ENCODE measurements around the gene CORO2A.

The CORO2A gene

GRCh38 chr9:98192503-98193335, at the start of gene CORO2A:
CORO2A (minus strand) TSS chr9:98192637; CDS start chr9:98157660, 34,977 bp downstream.
- DNase-seq (ENCODE audit: low read depth) = peak; percentile 21

GRCh38 chr9:98241357-98242300, 49.2 kb upstream of the CORO2A start:
- no peak for DNase-seq (ENCODE audit: low read depth)

GRCh38 chr9:98240475-98240874, 48.0 kb upstream of the CORO2A start:
- no peak for DNase-seq (ENCODE audit: low read depth)

GRCh38 chr9:98236901-98237487, 44.6 kb upstream of the CORO2A start:
- DNase-seq (ENCODE audit: low read depth) = no peak

- DNase-seq (ENCODE audit: low read depth) = no peak
These were observed 42.7 kb upstream of the CORO2A start for GRCh38 chr9:98235126-98235525.

GRCh38 chr9:98234245-98234825, 41.9 kb upstream of the CORO2A start:
- DNase-seq (ENCODE audit: low read depth) = no peak

- DNase-seq (ENCODE audit: low read depth) = no peak
These were observed 40.5 kb upstream of the CORO2A start for GRCh38 chr9:98232926-98233325.

- DNase-seq (ENCODE audit: low read depth) = peak; percentile 77
These were observed 39.5 kb upstream of the CORO2A start for GRCh38 chr9:98231770-98232478.

GRCh38 chr9:98230789-98231188, 38.4 kb upstream of the CORO2A start:
- DNase-seq (ENCODE audit: low read depth) = no peak

GRCh38 chr9:98230304-98230703, 37.9 kb upstream of the CORO2A start:
- DNase-seq (ENCODE audit: low read depth) = no peak

- DNase-seq (ENCODE audit: low read depth) = no peak
These were observed 37.2 kb upstream of the CORO2A start for GRCh38 chr9:98229620-98230019.

- DNase-seq (ENCODE audit: low read depth) = no peak
These were observed 36.6 kb upstream of the CORO2A start for GRCh38 chr9:98229090-98229395.

- no peak for DNase-seq (ENCODE audit: low read depth)
These were observed 36.1 kb upstream of the CORO2A start for GRCh38 chr9:98228392-98229089.

- no peak for DNase-seq (ENCODE audit: low read depth)
These were observed 35.4 kb upstream of the CORO2A start for GRCh38 chr9:98227883-98228282.

GRCh38 chr9:98226957-98227356, 34.5 kb upstream of the CORO2A start:
- no peak for DNase-seq (ENCODE audit: low read depth)

GRCh38 chr9:98226516-98226915, 34.1 kb upstream of the CORO2A start:
- no peak for DNase-seq (ENCODE audit: low read depth)

- no peak for DNase-seq (ENCODE audit: low read depth)
These were observed 32.6 kb upstream of the CORO2A start for GRCh38 chr9:98225015-98225442.

GRCh38 chr9:98222885-98223691, 30.7 kb upstream of the CORO2A start:
- DNase-seq (ENCODE audit: low read depth) = peak; percentile 95

GRCh38 chr9:98220911-98221310, 28.5 kb upstream of the CORO2A start:
- DNase-seq (ENCODE audit: low read depth) = no peak

GRCh38 chr9:98219794-98220370, 27.4 kb upstream of the CORO2A start:
- no peak for DNase-seq (ENCODE audit: low read depth)
